ENCODE measurements around the gene TNNC1. TPM values are rescaled to one million over a fixed set of nuclear protein-coding genes. Genes with fewer than 3 reads are reported as not detected.

Gene TNNC1
- polyA plus RNA-seq, 4 donors, result 4.8 to 8.1 (median 7.6) TPM

DNA sequence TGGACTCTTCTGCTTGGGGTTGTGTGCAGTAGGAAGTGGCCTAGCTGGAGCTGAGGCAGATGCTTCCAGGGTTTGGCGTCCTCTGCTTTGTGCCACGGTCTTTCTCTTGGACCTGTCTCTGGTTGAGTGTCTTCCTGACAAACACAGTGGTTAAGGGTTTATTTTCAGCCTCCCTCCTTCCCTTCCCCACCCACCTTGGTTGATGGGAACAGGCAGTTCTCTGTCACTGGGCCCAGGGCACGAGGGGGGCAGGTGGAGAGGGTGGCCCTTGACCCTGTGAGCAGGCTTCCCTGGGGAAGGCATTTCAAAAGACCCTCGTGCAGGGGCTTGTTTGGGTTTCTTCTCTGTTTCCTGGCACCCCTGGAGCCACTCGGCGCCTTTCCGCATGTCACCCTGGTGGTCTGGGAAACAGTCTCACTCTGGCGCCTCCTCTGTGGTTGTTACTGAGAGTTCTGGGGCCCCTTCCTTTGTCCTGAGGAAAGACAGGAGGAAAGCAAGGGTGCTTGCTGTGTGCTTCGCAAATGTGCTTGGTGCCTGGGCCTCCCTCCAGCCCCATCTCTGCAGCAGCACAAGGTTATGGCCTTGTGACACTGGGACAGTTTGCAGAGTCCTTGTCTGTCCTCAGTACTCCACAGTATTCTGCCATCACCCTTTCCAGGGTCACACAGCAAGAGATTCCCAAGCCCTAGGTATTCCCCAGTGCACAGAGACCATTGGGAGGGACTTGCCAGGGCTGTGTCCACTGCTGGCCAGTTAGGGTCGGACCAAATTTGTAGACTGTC lies 31.0 kb upstream of the TNNC1 start:
- DNase-seq (ENCODE audit: low read depth in 4 of 4, low spot score in 2 of 4), result no peak

GRCh38 chr3:52483577-52484381 lies 29.9 kb upstream of the TNNC1 start:
- DNase-seq (ENCODE audit: low read depth in 4 of 4, low spot score in 2 of 4), result no peak

- no peak for DNase-seq (ENCODE audit: low read depth in 4 of 4, low spot score in 2 of 4)
These were observed 29.2 kb upstream of the TNNC1 start for GRCh38 chr3:52483081-52483480.

- no peak for DNase-seq (ENCODE audit: low read depth in 4 of 4, low spot score in 2 of 4)
These were observed 28.1 kb upstream of the TNNC1 start for GRCh38 chr3:52481819-52482521.

GRCh38 chr3:52480768-52481715 lies 27.2 kb upstream of the TNNC1 start:
- no peak for DNase-seq (ENCODE audit: low read depth in 4 of 4, low spot score in 2 of 4)

DNA sequence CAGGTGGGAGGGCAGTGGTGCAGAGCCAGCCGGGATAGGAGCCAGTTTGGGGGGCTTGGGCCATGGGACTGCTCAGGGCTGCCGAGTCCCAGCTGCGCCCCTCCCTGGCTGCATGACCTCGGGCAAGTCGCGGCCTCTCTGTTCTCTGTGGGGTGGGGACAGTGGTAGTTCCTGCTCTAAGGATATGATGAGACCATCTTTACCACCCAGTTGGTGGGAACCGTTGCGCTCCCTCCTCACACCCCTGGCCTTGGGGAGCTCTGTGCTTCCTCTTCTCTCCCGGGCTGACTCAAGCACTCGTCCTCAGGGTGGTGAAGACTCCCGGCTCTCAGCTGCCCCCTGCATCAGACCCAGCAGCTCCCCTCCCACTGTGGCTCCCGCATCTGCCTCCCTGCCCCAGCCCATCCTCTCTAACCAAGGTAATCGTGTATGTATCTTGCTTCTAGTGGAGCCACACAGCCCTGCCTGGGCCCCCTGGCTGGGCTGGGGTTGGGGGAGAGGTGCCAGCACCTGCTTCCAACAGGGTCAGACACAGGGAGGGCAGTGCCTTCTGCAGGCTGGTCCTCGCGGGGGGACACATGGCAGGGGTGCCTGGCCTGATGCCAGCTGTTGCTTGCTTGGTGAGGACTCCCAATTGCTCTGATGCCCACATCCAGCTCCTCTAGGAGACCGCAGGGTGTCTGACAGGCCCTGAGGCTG lies 26.2 kb upstream of the TNNC1 start:
- no peak for DNase-seq (ENCODE audit: low read depth in 4 of 4, low spot score in 2 of 4)

GRCh38 chr3:52479037-52479876 lies 25.4 kb upstream of the TNNC1 start:
- no peak for DNase-seq (ENCODE audit: low read depth in 4 of 4, low spot score in 2 of 4)

DNA sequence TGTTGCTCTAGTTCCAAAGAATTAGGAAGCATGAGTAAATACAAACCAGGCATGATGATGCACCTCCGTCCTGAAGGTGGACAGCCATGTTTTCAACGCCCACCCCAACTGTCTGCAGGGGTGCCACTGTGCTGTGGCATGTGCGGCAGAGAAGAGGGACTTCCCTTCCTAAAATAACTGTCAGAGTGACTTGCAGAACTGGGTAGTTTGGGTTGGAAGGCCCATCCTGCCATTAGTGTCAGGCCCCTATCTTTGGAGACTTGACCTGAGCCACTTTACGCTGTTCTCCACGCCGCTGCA lies 23.9 kb upstream of the TNNC1 start:
- no peak for DNase-seq (ENCODE audit: low read depth in 4 of 4, low spot score in 2 of 4)

DNA sequence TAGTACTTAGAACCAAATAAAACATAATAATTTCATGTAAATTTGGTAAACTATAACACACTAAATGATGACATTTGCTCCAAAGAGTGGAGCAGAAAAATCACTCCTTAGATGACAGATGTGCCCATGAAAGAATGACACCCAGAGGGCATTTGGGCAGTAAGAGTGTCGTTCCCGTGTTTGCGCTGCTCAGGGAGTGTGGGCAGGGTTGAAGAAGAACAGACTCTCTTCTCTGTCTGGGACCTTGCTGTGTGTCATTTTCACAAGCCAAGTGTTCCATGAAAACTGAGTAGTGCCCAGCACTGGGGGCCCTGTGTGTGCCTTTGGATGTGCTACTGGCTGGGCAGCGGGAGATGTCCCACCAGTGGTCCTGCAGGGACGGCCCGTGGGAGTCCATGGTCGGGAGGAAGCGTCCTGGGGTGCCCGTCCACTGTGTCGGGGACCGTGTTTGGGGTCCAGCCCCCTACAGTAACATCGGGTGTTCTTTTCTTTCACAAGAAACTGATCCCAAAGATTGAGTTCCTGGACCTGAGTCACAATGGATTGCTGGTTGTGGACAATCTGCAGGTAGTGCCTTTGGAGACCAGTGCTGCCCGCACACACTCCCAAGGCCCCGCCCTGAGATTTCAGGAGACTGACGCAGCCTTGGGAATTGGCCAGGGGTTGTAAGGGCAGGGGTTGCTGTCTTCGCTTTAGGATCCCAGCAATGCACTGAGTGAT lies 23.4 kb upstream of the TNNC1 start:
- DNase-seq (ENCODE audit: low read depth in 4 of 4, low spot score in 2 of 4), result no peak

- no peak for DNase-seq (ENCODE audit: low read depth in 4 of 4, low spot score in 2 of 4)
These were observed 19.2 kb upstream of the TNNC1 start for GRCh38 chr3:52473026-52473425.

GRCh38 chr3:52472239-52473000 lies 18.6 kb upstream of the TNNC1 start:
- no peak for DNase-seq (ENCODE audit: low read depth in 4 of 4, low spot score in 2 of 4)

DNA sequence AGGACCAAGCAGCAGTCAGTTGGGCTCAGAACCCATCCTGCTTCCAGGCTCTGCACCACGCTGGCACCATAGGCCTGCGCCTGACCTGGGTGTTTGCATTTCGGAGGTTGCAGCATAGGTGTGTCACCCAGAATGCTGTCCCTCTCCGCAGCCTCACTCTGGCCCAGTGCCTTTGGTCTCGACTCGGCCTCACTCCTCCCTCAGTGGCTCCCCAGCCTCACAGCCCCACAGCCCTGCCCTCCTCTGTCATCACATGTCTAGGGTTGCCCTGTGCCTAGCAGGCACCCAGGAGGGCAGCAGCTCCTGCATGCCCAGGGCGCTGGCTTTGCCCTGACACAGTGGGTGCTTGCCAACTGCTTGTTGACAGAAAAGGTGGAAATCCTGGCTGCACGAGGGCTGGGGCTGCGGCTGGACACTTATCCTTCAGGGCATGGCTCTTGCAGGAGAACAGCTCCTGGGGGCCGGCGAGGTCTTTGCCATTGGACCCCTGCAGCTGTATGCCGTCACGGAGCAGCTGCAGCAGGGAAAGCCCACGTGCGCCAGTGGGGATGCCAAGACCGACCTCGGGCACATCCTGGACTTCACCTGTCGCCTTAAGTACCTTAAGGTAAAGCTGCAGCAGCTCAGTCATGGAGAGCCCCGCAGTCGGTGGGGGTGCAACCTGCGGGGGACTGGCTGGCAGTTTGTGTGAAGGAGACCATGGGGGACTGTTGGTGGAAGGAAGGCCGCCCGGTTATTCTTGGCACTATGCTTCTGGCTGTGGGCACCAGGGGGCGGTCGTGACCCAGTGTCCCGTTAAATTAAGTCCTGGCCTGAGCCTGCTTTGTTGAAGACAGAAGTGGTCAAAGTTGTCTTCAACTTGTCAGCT lies 17.8 kb upstream of the TNNC1 start:
- no peak for DNase-seq (ENCODE audit: low read depth in 4 of 4, low spot score in 2 of 4)

DNA sequence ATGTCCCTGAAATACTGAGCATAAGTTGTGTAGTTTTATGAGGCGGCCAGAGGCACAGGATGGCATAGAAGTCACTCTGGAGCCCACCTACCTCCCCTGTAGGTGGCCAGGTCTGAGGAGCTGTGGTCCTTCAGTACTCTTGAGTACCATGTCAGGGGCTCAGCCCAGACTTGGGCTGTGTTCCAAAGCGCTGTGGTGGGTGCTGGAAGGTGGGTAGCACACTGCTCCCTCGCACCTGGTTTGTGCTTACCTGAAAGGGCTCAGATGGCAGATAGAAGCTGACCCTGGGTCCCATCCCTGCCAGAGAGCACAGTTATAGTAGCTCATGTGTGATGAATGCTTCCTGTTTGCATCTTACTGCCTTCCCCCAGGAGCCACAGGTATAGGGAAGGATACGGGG lies 17.1 kb upstream of the TNNC1 start:
- no peak for DNase-seq (ENCODE audit: low read depth in 4 of 4, low spot score in 2 of 4)

GRCh38 chr3:52469001-52469400 lies 15.2 kb upstream of the TNNC1 start:
- no peak for DNase-seq (ENCODE audit: low read depth in 4 of 4, low spot score in 2 of 4)

DNA sequence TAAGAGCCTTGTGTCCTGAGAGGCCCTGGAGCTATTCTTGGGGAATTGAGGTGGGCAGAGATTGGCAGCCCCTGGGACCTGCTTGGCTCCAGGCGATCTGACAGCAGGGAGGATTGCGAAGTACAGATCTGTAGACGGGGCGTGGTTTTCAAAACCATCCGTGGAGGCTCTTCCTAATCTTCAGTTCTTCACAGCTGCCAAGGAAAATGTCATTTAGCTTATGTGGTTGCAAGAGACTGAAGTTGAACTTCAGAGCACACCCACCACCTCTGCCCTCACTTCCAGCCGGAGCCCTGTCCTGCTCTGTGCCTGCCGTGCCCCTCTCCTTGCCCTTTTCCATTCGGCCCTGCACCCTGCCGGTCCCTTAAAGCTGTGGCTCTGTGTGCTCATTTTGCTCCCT lies 14.5 kb upstream of the TNNC1 start:
- no peak for DNase-seq (ENCODE audit: low read depth in 4 of 4, low spot score in 2 of 4)

GRCh38 chr3:52463416-52463815 lies 9.6 kb upstream of the TNNC1 start:
- DNase-seq (ENCODE audit: low read depth in 4 of 4, low spot score in 2 of 4), result no peak

DNA sequence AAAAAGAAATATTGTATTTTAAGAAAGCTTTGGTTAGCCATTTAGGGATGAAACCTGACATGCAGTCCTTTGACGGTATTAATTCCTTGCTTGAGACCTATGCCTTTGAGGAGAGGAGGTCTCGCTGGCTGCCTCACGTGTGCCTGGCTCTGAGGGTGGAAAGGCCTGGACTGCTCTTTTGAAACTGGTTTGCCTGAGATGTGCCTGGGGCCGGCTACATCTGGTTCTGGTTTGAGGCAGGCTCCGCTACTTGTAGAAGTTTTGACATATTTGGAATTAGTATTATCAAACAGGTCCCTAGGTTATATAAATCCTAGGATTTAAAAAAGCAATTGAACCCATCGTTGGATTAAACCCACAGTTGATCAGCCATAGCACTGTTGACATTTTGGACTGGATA lies 8.0 kb upstream of the TNNC1 start:
- no peak for DNase-seq (ENCODE audit: low read depth in 4 of 4, low spot score in 2 of 4)

Measured in left renal cortex interstitium (tissue), 4 donors.